ENCODE results near the gene VPS51. TPM values are rescaled to one million over a fixed set of nuclear protein-coding genes. Genes with fewer than 3 reads are reported as not detected.

Gene VPS51
- total RNA-seq, 1 donor from 2014 or later: 41.4 TPM

- H3K36me3 Mint-ChIP-seq (ENCODE audit: low read depth, unreplicated experiment): peaks cover 14% of the 10 kb centered on the region
- peaks cover 13% of the 10 kb centered on the region for H3K4me1 ChIP-seq (ENCODE audit: insufficient read depth, low read length)
- peaks cover 55% of the 10 kb centered on the region for H4K20me1 ChIP-seq (ENCODE audit: insufficient read depth, low read length)
- peak overlapping the region; percentile 100 for H3K27ac Mint-ChIP-seq (ENCODE audit: unreplicated experiment)
- peaks cover 26% of the 10 kb centered on the region for H3K36me3 ChIP-seq (ENCODE audit: insufficient read depth, low read length)
- H3K4me3 ChIP-seq (ENCODE audit: insufficient read depth, low read depth, low read length): peak overlapping the region; percentile 88
- H2AFZ ChIP-seq (ENCODE audit: low read depth, low read length): no peak overlapping the region
- peak overlapping the region; percentile 98 for H3K4me2 ChIP-seq (ENCODE audit: low read length)
- no peaks in the 10 kb centered on the region for H3K27me3 Mint-ChIP-seq (ENCODE audit: low read depth, unreplicated experiment)
- peaks cover 8% of the 10 kb centered on the region for H3K4me1 Mint-ChIP-seq (ENCODE audit: low read depth, unreplicated experiment)
- H3K79me2 ChIP-seq (ENCODE audit: insufficient read depth, low read length): peaks cover 38% of the 10 kb centered on the region
- no peak for TF ChIP-seq CTCF (IDR thresholded peaks at IDR 0.05; ENCODE audit: insufficient read depth, low read depth, low read length)
- H3K9me3 Mint-ChIP-seq (ENCODE audit: unreplicated experiment): no peaks in the 10 kb centered on the region
- peak overlapping the region; percentile 99 for H3K4me3 Mint-ChIP-seq (ENCODE audit: unreplicated experiment)
- no peak for DNase-seq (ENCODE audit: low read depth)
- FAIRE-seq: no peak
- H3K27me3 ChIP-seq (ENCODE audit: insufficient read depth, low read length): no peaks in the 10 kb centered on the region
- H3K9ac ChIP-seq (ENCODE audit: low read length): peak overlapping the region; percentile 98
- H3K9me3 ChIP-seq (ENCODE audit: insufficient read depth, low read depth, low read length): no peaks in the 10 kb centered on the region
- peak overlapping the region; percentile 99 for H3K27ac ChIP-seq (ENCODE audit: low read depth, low read length)
Measured at GRCh38 chr11:65132988-65133700, 37.1 kb downstream of the VPS51 start.

DNA sequence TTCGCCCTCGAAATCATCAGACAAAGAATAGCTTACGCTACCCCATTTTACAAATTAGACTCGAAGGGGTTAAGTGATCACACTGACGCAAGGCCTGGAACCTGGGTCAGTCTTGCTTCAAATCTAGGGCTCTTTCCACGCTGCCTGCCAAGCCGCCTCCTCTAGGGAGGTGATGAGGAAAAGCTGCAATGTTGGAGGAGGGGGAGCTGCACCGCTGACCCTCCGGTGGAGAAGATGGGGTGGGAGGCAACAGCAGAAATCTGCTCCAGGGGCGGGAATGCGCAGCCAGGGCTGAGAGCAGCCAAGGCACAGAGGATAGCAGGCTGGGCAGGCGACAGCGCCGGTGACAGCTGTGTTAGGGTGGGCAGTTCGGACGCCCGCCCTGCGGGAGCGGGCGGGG, 37.7 kb downstream of the VPS51 start:
- H3K36me3 Mint-ChIP-seq (ENCODE audit: low read depth, unreplicated experiment): peaks cover 14% of the 10 kb centered on the region
- peaks cover 38% of the 10 kb centered on the region for H3K79me2 ChIP-seq (ENCODE audit: insufficient read depth, low read length)

More for the DNA sequence above, 37.7 kb downstream of the VPS51 start:
- peak overlapping the region; percentile 85 for H2AFZ ChIP-seq (ENCODE audit: low read depth, low read length)
- H3K27me3 ChIP-seq (ENCODE audit: insufficient read depth, low read length): no peaks in the 10 kb centered on the region
- Mint-ChIP-seq H3K4me1 (ENCODE audit: low read depth, unreplicated experiment) (peaks cover 8% of the 10 kb centered on the region), H3K4me3 (ENCODE audit: unreplicated experiment) (peak overlapping the region; percentile 99), H3K27ac (ENCODE audit: unreplicated experiment) (peak overlapping the region; percentile 100), H3K27me3 (ENCODE audit: low read depth, unreplicated experiment) (no peaks in the 10 kb centered on the region), H3K9me3 (ENCODE audit: unreplicated experiment) (no peaks in the 10 kb centered on the region)
- peaks cover 13% of the 10 kb centered on the region for H3K4me1 ChIP-seq (ENCODE audit: insufficient read depth, low read length)
- H4K20me1 ChIP-seq (ENCODE audit: insufficient read depth, low read length): peaks cover 50% of the 10 kb centered on the region
- H3K4me3 ChIP-seq (ENCODE audit: insufficient read depth, low read depth, low read length): peak overlapping the region; percentile 88
- TF ChIP-seq EZH2 (IDR thresholded peaks at IDR 0.05; ENCODE audit: insufficient read depth, low read length): no peak
- no peak for TF ChIP-seq CTCF (IDR thresholded peaks at IDR 0.05; ENCODE audit: insufficient read depth, low read depth, low read length)
- H3K9me3 ChIP-seq (ENCODE audit: insufficient read depth, low read depth, low read length): no peaks in the 10 kb centered on the region
- peak overlapping the region; percentile 98 for H3K9ac ChIP-seq (ENCODE audit: low read length)
- peak overlapping the region; percentile 98 for H3K4me2 ChIP-seq (ENCODE audit: low read length)
- DNase-seq (ENCODE audit: low read depth) (no peak), FAIRE-seq (no peak)
- peak overlapping the region; percentile 99 for H3K27ac ChIP-seq (ENCODE audit: low read depth, low read length)
- H3K36me3 ChIP-seq (ENCODE audit: insufficient read depth, low read length): peaks cover 24% of the 10 kb centered on the region
